Transverse colon (tissue), 4 donors: ENCODE results near the gene KMT2E. TPM values are rescaled to one million over a fixed set of nuclear protein-coding genes. Genes with fewer than 3 reads are reported as not detected.

Source experiments
- DNase-seq: peaks from one replicate; pipeline ENCODE4 v3.0.0-alpha.2; 2019
- H3K27ac ChIP-seq, 4 donors: fragments of 200-600 bp; sonication (generic); 2 replicates each; pipeline ENCODE4 v1.5.1; 2016 to 2018; ENCODE audit warnings: inconsistent platforms in 4 of 4
- H3K27me3 ChIP-seq: fragments of 200-600 bp; sonication (generic); 2 replicates; pipeline ENCODE4 v1.5.1; 2017; ENCODE audit warnings: inconsistent platforms
- H3K36me3 ChIP-seq, 4 donors: fragments of 200-600 bp; sonication (generic); 2 replicates each; pipeline ENCODE4 v1.5.1; 2017 to 2019; ENCODE audit warnings: inconsistent platforms in 4 of 4
- H3K4me1 ChIP-seq, 4 donors: fragments of 200-600 bp; sonication (generic); 2 replicates each; pipeline ENCODE4 v1.5.1; 2017 to 2020; ENCODE audit warnings: inconsistent platforms in 4 of 4
- H3K4me3 ChIP-seq, 4 donors: fragments of 200-600 bp; sonication (generic); 1 replicate in 1 of 4; 2 replicates in 3 of 4; pipeline versions ENCODE4 v1.5.1 to v1.6.1; 2017 to 2019; ENCODE audit warnings: inconsistent platforms in 4 of 4
- H3K9me3 ChIP-seq, 2 donors: fragments of 200-600 bp; sonication (generic); 2 replicates each; pipeline ENCODE4 v1.5.1; 2017 to 2019; ENCODE audit warnings: inconsistent platforms in 2 of 2
- CTCF ChIP-seq, 5 experiments: fragments of 200-600 bp in 3 of 5; fragments of 450-650 bp in 2 of 5; sonication (generic) in 3 of 5; IDR thresholded peaks; 1 replicate in 2 of 5; 2 replicates in 3 of 5; pipeline ENCODE4 v1.5.1; 2016 to 2017; ENCODE audit warnings: antibody characterized with exemption in 5 of 5, inconsistent platforms in 3 of 5, mild to moderate bottlenecking in 2 of 5, moderate library complexity in 1 of 5
- EP300 ChIP-seq: sonication (generic); formaldehyde crosslinking; IDR thresholded peaks from one replicate; pipeline ENCODE4 v1.6.1; 2017; ENCODE audit warnings: antibody characterized with exemption, low read depth
- POLR2A ChIP-seq: fragments of 450-650 bp; IDR thresholded peaks from one replicate; pipeline ENCODE4 v1.6.1; 2016; ENCODE audit warnings: antibody characterized with exemption, mild to moderate bottlenecking, moderate library complexity
- POLR2AphosphoS5 ChIP-seq, 3 donors: sonication (generic); formaldehyde crosslinking; IDR thresholded peaks; one replicate each; pipeline ENCODE4 v1.6.1; 2016; ENCODE audit warnings: antibody characterized with exemption in 3 of 3
- WGBS, 2 donors: methylation state at CpG; one replicate each; pipeline ENCODE4 v1.1.5; 2018; ENCODE audit warnings: low coverage in 1 of 2; 5-methylcytosine and 5-hydroxymethylcytosine counted together
- in situ Hi-C, 4 donors: fragments of 200-750 bp; cut with MboI; loops; one replicate each; pipeline versions ENCODE4 v1.15.0 to v1.15.1; 2017; ENCODE audit warnings: low sequenced_read_pairs in 3 of 4, low pct_ligation_motif_present in 1 of 4, low pct_unique_long_range_greater_than_20kb in 1 of 4
- intact Hi-C: fragments of 100-400 bp; cut with DNase I; formaldehyde crosslinking; loops from one replicate; pipeline ENCODE4 v1.15.1; 2023; ENCODE audit warnings: low total_unique reads
- total RNA-seq, 4 donors: library from RNA; depleted of rRNA; stranded (reverse); fragments of >200 nt; gene quantifications; one replicate each; pipeline ENCODE4 v1.1.0, GENCODE V29; 2016

The KMT2E gene
- total RNA-seq, 4 donors from 2014 or later: 86.8 to 362 (median 178) TPM

GRCh38 chr7:105016068-105016708 is 2.2 kb downstream of the KMT2E start:
- H3K27ac ChIP-seq: peak overlapping the region; percentile 98 to 100 (median 99)
- in situ Hi-C loops: loop anchor here in 1 of 4 donors (10.0 kb wide), 1 partner anchor 71 kb away; no protein-coding TSS in a partner anchor
- H3K27me3 ChIP-seq: no peaks in the 10 kb centered on the region
- no peaks in the 10 kb centered on the region for H3K36me3 ChIP-seq
- H3K4me1 ChIP-seq: peaks cover 21 to 51% (median 45%) of the 10 kb centered on the region in 4 donors
- no peak for DNase-seq
- no peak for TF ChIP-seq CTCF (IDR thresholded peaks at IDR 0.05)
- TF ChIP-seq POLR2AphosphoS5 (IDR thresholded peaks at IDR 0.05): no peak
- no peak for TF ChIP-seq EP300
- no peak for TF ChIP-seq POLR2A
- WGBS, 2 donors: 4 to 6% methylated on average over 3 of the region's 3 CpGs
- intact Hi-C loops: loop anchor here (5.0 kb wide), 1 partner anchor 34 kb away; no protein-coding TSS in a partner anchor
- no peaks in the 10 kb centered on the region for H3K9me3 ChIP-seq
- H3K4me3 ChIP-seq: peak overlapping the region; percentile 86 to 88 (median 88)

- no peaks in the 10 kb centered on the region for H3K36me3 ChIP-seq
- H3K4me1 ChIP-seq: peaks cover 29 to 59% (median 50%) of the 10 kb centered on the region in 4 donors
- intact Hi-C loops: loop anchor here (5.0 kb wide), 1 partner anchor 35 kb away; no protein-coding TSS in a partner anchor
Measured at GRCh38 chr7:105016709-105017656, 3.0 kb downstream of the KMT2E start.

GRCh38 chr7:105017657-105018365 is 3.8 kb downstream of the KMT2E start:
- Histone ChIP-seq H3K4me3 (peak overlapping the region in 2 of 4 donors; percentile 86 to 88), H3K27ac (peak overlapping the region; percentile 98 to 100 (median 99)), H3K4me1 (peaks cover 35 to 67% (median 54%) of the 10 kb centered on the region in 4 donors), H3K27me3 (no peaks in the 10 kb centered on the region), H3K9me3 (no peaks in the 10 kb centered on the region), H3K36me3 (no peaks in the 10 kb centered on the region)
- TF ChIP-seq POLR2A (no peak), POLR2AphosphoS5 (IDR thresholded peaks at IDR 0.05) (no peak), EP300 (no peak), CTCF (IDR thresholded peaks at IDR 0.05) (no peak)
- no peak for DNase-seq
- intact Hi-C loops (loop anchor here (5.0 kb wide), 1 partner anchor 36 kb away; no protein-coding TSS in a partner anchor), in situ Hi-C loops (loop anchor here in 1 of 4 donors (10.0 kb wide), 1 partner anchor 73 kb away; no protein-coding TSS in a partner anchor)
- 2 to 6% methylated on average over 4 of the region's 4 CpGs for WGBS, 2 donors

More at GRCh38 chr7:105016709-105017656, 3.0 kb downstream of the KMT2E start:
- TF ChIP-seq POLR2AphosphoS5 (IDR thresholded peaks at IDR 0.05): no peak
- no peak for TF ChIP-seq EP300
- no peaks in the 10 kb centered on the region for H3K27me3 ChIP-seq
- peak overlapping the region; percentile 98 to 100 (median 99) for H3K27ac ChIP-seq
- peak overlapping the region; percentile 86 to 88 (median 88) for H3K4me3 ChIP-seq
- WGBS, 2 donors: 7 to 11% methylated on average over 4 to 5 of the region's 5 CpGs
- no peaks in the 10 kb centered on the region for H3K9me3 ChIP-seq
- in situ Hi-C loops: loop anchor here in 1 of 4 donors (10.0 kb wide), 1 partner anchor 72 kb away; no protein-coding TSS in a partner anchor
- DNase-seq: no peak

GRCh38 chr7:105019269-105019668 is 5.3 kb downstream of the KMT2E start:
- in situ Hi-C loops: loop anchor here in 1 of 4 donors (10.0 kb wide), 1 partner anchor 74 kb away; no protein-coding TSS in a partner anchor
- WGBS, 2 donors: 28 to 31% methylated on average over 3 of the region's 3 CpGs
- no peak for TF ChIP-seq POLR2A
- no peak for TF ChIP-seq EP300
- no peak for TF ChIP-seq POLR2AphosphoS5 (IDR thresholded peaks at IDR 0.05)
- TF ChIP-seq CTCF (IDR thresholded peaks at IDR 0.05): no peak
- Histone ChIP-seq H3K27ac (peak overlapping the region in 1 of 4 donors; percentile 100), H3K4me3 (no peak overlapping the region), H3K27me3 (no peaks in the 10 kb centered on the region), H3K4me1 (peaks cover 44 to 79% (median 61%) of the 10 kb centered on the region in 4 donors), H3K9me3 (no peaks in the 10 kb centered on the region), H3K36me3 (no peaks in the 10 kb centered on the region)
- no peak for DNase-seq
- intact Hi-C loops: loop anchor here (5.0 kb wide), 1 partner anchor 37 kb away; no protein-coding TSS in a partner anchor
